Measurements from ENCODE around the gene LCT.
"Not testable (repeated sequence)": the region's sequence is repeated elsewhere in the genome, so short reads cannot be mapped to it uniquely, and the experiment has no call there.

Gene LCT

DNA sequence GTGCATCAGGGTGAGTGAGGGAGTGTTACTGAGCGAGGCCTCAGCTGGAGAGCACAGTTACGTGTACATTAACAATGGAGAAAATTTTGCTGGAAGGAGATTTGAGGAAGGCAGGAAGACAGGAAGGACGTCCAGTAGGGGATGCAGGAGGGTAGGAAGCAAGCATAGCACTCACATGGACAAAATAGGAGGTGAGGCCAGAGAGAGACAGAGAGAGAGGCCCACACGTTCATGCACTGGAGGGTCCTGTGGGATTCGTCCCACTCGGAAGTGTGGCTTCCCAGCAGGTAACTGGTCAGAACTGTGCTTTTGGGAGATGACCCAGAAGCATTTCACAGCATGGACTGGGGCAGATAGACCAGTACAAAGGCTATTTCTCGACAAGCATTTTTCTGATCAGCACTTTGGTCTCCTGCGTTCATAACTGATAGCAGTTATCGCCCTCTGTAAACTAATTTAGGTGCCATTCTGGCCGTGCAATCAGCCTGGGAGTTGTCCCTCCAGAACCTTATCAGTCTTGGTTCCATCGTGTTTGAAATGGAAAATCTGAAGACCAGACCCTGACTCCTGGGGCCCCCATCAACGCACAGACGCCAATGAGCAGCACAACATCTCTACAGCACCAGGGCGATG, 5.7 kb downstream of the LCT start:
- no peak for DNase-seq

- peak; percentile 19 for DNase-seq
Measured at GRCh38 chr2:135829378-135830135, 7.4 kb downstream of the LCT start.

DNA sequence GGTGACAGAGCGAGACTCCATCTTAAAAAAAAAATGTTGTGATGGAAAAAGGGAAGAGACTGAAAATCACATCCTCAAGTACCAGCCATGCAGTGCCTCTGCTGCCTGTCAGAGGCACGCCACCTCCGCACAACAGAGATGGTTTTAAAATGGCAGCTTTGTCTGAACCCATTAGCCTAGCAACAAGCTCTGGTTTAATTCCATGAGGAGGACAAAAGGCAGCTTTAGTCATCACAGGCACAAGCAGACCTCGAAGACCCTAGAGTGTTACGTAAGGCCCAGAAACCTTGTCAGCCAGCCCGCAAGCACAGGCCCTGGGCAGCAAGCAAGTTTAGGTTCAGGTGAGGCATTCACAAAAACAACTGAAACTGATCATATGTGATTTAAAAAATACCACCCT, 10.4 kb downstream of the LCT start:
- no peak for DNase-seq

DNA sequence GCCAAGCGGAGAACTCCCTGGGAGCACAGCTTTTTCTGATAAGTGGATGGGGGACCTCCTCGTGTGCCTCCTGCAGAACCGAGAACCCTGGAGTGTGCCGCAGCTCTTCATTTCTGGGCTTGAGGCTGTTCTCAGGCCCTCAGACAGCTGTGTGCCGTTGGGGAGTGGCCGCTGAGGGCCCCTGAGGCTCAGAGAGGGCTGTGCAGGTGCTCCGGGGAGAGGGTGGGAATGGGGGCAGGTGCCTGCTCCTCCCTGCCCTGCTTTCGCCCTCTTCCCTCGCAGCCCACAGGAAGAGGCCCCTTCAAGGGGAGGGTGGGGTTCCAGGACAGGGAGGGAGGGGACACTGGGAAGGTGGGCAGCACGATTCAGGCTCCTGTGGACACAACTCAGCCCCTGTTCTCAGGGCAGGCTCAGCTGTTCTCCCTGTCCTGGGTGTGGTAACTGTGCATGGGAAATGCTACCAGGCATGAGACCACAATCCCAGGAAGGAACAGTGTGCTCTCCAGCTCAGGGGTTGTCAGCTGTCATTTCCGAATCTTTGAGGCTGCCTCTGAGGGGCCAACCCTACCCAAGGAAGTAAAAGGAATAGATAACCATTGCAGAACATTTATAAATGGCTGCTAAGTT, 11.3 kb downstream of the LCT start:
- DNase-seq, result no peak

- no peak for DNase-seq
Measured at GRCh38 chr2:135825131-135825530, 11.9 kb downstream of the LCT start.

DNA sequence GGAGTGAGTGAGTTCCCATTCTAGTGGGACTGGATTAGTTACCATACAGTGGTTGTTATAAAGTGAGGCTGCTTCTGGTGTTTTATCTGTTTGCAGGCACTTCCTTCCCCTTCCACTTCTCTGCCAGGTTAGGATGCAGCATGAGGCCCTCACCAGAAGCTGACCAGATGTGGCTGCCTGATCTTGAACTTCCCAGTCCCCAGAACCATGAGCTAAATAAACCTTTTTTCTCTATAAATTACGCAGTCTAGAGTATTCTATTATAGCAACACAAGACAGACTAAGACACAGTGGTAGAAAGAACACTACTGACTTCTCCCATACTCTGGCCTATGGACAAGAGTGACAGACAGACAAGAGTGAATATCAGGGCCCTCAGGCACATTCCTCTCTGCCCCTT, 14.1 kb downstream of the LCT start:
- no peak for DNase-seq

- no peak for DNase-seq
Measured at GRCh38 chr2:135821190-135821589, 15.8 kb downstream of the LCT start.

DNA sequence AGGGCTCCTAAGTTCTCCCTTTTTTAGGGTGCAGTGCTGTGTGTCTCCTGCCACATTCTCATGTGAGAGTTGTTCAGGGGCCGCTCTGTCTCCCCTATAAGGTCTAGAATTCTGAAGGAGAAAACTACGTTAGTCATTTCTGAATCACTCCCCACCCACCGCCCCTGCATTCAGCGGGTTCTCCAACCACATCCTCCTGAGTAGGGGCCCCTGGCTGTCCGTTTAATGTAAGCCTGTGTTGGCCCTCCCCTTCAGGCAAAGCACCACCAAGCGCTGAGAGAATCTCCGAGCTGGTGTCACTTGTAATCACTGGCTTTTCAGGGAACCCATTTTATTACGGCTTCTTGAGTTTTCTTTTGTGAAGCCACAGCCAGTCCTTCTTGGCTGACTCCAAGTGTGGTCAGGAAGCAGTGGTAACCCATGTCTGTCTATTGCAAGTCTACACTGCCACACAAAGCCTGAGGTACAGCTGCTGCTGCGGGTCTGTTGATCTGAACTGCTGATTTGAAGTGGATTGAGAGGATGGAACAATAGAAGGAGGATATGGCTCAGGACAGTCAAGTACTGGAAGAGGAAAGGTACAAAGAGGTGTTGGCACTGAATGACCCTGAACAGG, 16.9 kb downstream of the LCT start:
- no peak for DNase-seq

DNA sequence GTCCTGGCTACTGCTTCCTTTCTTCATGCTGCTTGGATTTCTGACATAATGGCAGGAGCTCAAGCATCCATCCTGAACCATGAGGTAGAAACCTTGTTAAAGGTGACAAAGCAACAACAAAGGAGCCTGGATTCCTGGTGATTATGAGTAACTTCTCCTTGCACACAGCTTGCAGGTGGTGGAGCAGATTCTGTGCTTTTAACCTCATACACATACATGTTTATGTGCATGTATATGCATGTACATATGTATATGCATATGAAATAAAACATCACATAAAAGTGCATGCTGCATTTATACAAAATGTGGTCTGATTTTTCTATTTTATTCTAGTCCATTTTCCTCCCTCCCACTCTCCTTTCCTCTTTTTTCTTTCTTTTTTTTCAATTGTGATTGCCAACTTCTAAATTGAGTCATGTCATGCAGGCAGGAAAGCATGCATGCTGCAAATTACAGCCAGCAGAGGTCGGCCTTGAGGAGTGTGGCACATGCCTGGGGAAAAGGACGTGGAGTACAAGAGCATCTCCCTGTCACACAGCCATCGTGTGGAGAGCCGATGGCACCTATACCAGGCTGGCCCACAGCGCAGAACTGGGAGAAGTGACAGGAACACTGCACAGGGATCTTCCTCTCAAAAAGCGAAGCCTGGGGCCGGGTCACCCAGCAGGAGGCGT, 17.9 kb downstream of the LCT start:
- no peak for DNase-seq

DNA sequence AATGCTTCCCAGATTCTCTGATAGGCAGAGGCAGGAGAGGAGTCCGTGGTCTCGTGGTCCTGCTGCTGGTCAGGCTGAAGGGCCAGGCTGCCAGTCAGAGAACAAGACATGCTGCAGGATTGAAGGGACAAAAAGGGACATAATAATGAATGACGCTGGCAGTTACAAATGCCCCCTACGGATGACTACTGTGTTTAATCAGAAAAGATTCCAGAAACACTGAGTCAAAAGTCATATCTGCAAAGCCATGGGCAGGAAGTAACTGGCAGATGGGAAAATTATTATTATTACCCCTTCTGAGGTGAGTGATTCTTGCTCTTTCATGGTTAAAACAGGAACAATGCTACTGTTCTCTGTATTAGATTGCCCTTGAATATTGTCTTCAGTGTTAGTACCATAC, 19.0 kb downstream of the LCT start:
- no peak for DNase-seq

DNA sequence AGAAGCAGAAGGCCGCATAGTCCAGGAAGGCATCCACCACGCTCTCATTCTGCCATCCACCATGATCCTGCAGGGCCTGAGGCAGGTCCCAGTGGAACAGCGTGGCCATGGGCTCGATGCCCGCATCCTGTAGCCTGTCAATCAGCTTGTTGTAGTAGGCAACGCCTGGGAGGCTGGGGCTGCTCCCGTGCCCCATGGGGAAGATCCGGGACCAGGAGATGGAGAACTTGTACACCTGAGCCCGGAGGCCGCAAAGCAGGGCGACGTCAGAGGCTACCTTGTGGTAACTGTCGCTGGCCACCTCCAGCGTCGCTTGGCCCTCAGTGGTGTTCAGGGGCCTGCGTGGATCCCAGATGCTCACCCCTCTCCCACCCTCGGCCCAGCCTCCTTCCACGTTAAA, 19.5 kb downstream of the LCT start:
- DNase-seq, result no peak

- DNase-seq, result no peak
Measured at GRCh38 chr2:135815269-135815668, 21.7 kb downstream of the LCT start.

DNA sequence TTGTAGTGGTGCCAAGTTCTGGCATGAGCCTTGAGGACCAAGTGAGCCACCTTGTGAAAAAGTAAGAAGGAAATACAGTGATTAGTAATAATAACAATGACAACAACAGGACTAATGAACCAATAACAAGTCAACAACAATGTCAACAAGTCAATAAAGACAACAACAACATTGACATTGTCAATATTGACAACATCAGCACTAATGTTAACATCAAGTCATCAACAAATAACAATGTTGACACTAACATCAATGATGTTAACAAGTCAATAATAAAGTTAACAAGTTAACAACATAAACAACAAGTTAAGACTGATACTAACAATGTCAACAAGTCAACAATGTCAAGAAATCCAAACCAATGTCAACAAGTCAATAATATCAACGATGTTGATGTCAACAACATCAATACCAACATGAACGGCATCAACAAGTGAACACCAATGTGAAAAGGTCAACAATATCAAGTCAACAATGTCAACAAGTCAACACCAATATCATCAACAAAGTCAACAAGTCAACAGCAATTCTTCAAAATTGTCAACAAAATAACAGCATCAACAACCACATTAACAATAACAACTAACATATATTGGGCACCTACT, 24.0 kb downstream of the LCT start:
- no peak for DNase-seq

DNA sequence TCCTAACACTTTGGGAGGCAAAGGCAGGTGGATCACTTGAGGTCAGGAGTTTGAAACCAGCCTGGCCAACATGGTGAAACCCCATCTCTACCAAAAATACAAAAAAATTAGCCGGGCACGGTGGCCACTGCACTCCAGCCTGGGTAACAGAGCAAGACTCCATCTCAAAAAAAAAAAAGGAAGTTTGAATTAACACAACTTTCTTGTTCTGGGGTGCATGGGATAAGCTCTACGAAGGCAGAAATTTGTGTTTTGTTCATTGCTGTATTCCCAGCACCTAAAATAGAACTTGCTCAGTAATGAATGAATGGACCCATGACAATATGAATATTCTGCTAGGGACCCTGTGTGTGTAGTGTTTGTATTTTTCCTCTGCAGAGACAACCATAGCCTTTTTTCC, 29.1 kb downstream of the LCT start:
- not testable (repeated sequence) for DNase-seq

DNA sequence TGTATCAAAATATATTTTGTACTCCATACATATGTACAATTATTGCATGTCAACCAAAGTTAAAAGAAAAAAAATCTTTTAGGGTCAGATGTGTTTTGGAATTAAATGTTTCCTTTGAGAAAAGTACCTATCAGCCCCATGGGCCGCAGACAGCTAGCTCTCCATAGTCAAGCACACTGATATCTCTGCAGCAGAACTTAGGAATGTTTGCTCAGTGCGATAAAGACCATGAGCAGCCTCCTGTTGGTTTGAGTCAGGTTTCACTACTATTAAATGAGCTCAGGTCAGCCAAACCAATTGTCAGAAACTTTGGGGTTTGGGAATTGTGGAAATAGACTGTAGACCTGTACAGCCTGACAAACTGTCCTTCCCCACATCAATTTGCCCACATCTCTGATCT, 33.7 kb downstream of the LCT start:
- no peak for DNase-seq

GRCh38 chr2:135802350-135802749, 34.6 kb downstream of the LCT start:
- DNase-seq, result no peak

GRCh38 chr2:135800513-135801460, 36.2 kb downstream of the LCT start:
- no peak for DNase-seq

GRCh38 chr2:135799738-135800137, 37.2 kb downstream of the LCT start:
- DNase-seq, result no peak

DNA sequence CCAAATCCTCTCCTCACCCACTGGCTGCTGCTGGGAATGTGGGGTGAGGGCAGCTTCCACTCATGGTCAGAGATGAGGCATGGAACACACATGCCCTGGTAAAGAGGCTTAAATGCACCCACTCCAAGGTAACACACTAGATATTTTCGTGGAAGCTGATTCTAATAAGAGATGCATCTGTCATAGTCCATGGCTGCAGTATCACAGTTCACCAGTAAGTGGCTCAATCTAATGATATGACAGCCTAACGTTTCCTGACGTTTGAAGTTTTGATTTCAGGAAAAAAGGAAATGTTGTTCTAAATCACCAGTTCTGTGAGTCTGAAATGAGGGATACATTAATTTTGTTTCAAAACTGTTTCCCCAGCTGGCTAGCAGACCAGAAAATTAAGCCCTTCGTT, 38.2 kb downstream of the LCT start:
- DNase-seq, result no peak

DNA sequence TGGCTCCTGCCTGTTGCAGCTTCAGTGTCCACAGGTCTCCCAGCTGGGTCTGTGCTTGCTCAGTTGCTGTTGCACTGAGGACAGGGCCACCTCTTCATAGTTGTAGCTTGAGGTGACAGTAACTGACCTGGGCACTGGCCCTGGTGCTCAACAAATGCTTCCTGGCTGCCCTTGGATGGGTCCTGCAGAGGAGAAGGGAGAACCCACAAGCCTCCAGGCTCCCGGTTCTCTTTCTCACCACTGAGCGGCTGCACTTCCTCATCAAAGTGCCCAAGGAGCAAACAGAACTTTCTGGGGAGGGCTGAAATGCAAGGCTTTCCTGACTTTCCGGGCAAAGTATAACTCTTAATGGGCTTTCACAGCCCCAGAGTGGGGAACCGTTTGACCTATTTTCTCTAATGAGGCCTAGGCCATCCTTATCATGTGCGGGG, 38.7 kb downstream of the LCT start:
- DNase-seq, result no peak

Measured in right kidney (tissue), 1 donor.